Left ventricle myocardium inferior (tissue), 1 donor: ENCODE results near the gene IL3. TPM values are rescaled to one million over a fixed set of nuclear protein-coding genes. Genes with fewer than 3 reads are reported as not detected.

Experiments used
- DNase-seq: peaks from one replicate; pipeline ENCODE4 v3.0.0-alpha.2; 2020
- H3K27ac ChIP-seq: fragments of 200-600 bp; replicated peaks from 2 replicates; pipeline ENCODE4 v1.8.0; 2021
- H3K27me3 ChIP-seq: fragments of 200-600 bp; 2 replicates; pipeline ENCODE4 v1.8.0; 2021; ENCODE audit warnings: low read depth
- H3K36me3 ChIP-seq: fragments of 200-600 bp; 2 replicates; pipeline ENCODE4 v1.8.0; 2021
- H3K4me1 ChIP-seq: fragments of 200-600 bp; 2 replicates; pipeline ENCODE4 v1.8.0; 2021
- H3K4me3 ChIP-seq: fragments of 200-600 bp; 2 replicates; pipeline ENCODE4 v1.8.0; 2021; ENCODE audit warnings: mild to moderate bottlenecking, moderate library complexity
- H3K9me3 ChIP-seq: fragments of 200-600 bp; replicated peaks from 2 replicates; pipeline ENCODE4 v1.8.0; 2021
- intact Hi-C: fragments of 100-400 bp; cut with micrococcal nuclease; formaldehyde crosslinking; loops from one replicate; pipeline ENCODE4 v1.11.0; 2022
- total RNA-seq: library from RNA; stranded (reverse); fragmentation: NEBNext Ultra II Directional; extraction: Animal tissue kit (Norgen Biotek cat#: 25700); gene quantifications from one replicate; pipeline ENCODE4 v1.2.1, GENCODE V29; 2021
- TF ChIP-seq, protein P1 (sequence below): fragments of 200-600 bp; IDR thresholded peaks from 2 replicates; pipeline ENCODE4 v1.8.0; 2021; ENCODE audit warnings: antibody characterized with exemption, mild to moderate bottlenecking, borderline replicate concordance
- donor health status: DM: no; HTN: yes; CAD: no; lungs with severe emphysema.

Gene IL3
- total RNA-seq, 1 donor from 2014 or later = not detected

DNA sequence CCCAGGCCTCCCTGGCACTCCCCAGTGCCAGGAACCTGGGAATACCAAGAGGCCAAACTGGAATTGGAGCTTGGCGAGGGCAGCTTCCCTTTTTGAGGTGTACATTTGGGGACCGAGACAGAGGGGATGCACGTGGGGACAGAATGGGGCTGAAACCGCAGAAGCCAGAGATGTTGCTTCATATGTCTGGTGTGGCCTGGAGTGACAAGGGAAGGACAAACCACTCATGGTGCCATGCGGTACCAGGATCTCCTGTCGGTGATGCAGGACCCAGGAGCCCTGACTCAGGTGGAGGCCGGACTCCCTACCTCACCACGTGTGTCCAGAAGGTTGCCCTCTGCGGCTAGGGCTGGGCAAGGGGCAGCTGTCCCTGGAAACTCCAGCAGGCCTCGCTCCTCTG, 9.1 kb downstream of the IL3 start:
- intact Hi-C loops = no loop called here

DNA sequence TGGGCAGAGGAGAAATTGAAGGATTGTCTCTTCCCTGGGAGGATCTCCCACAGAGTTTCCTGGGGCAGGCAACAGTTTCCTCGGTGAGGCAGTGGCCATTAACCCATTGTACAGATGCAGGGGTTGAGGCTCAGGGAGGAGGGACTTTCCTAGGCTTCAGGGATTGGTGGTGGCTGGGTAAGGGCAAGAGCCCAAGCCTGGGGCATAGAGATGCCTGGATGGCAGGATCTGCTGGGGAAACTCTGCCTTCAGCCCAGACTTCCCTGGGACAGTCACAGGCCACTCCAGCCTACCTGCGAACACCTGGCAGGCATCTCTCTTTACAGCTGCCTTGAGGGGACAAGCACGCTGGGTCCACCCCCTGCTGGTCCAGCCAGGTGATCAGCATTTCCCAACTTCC, 9.5 kb downstream of the IL3 start:
- Histone ChIP-seq H3K27me3 (no peaks in the 10 kb centered on the region), H3K9me3 (no peaks in the 10 kb centered on the region), H3K27ac (no peak overlapping the region), H3K4me1 (peaks cover under 1% of the 10 kb centered on the region), H3K4me3 (no peak overlapping the region), H3K36me3 (no peaks in the 10 kb centered on the region)
- TF ChIP-seq, protein P1, sequence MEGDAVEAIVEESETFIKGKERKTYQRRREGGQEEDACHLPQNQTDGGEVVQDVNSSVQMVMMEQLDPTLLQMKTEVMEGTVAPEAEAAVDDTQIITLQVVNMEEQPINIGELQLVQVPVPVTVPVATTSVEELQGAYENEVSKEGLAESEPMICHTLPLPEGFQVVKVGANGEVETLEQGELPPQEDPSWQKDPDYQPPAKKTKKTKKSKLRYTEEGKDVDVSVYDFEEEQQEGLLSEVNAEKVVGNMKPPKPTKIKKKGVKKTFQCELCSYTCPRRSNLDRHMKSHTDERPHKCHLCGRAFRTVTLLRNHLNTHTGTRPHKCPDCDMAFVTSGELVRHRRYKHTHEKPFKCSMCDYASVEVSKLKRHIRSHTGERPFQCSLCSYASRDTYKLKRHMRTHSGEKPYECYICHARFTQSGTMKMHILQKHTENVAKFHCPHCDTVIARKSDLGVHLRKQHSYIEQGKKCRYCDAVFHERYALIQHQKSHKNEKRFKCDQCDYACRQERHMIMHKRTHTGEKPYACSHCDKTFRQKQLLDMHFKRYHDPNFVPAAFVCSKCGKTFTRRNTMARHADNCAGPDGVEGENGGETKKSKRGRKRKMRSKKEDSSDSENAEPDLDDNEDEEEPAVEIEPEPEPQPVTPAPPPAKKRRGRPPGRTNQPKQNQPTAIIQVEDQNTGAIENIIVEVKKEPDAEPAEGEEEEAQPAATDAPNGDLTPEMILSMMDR = no peak
- intact Hi-C loops = no loop called here
- no peak for DNase-seq

More for the DNA sequence above, 9.1 kb downstream of the IL3 start:
- no peaks in the 10 kb centered on the region for H3K27me3 ChIP-seq
- no peaks in the 10 kb centered on the region for H3K9me3 ChIP-seq
- no peak for DNase-seq
- H3K4me3 ChIP-seq = no peak overlapping the region
- H3K36me3 ChIP-seq = no peaks in the 10 kb centered on the region
- peaks cover 3% of the 10 kb centered on the region for H3K4me1 ChIP-seq
- TF ChIP-seq, protein P1 = no peak
- H3K27ac ChIP-seq = no peak overlapping the region

DNA sequence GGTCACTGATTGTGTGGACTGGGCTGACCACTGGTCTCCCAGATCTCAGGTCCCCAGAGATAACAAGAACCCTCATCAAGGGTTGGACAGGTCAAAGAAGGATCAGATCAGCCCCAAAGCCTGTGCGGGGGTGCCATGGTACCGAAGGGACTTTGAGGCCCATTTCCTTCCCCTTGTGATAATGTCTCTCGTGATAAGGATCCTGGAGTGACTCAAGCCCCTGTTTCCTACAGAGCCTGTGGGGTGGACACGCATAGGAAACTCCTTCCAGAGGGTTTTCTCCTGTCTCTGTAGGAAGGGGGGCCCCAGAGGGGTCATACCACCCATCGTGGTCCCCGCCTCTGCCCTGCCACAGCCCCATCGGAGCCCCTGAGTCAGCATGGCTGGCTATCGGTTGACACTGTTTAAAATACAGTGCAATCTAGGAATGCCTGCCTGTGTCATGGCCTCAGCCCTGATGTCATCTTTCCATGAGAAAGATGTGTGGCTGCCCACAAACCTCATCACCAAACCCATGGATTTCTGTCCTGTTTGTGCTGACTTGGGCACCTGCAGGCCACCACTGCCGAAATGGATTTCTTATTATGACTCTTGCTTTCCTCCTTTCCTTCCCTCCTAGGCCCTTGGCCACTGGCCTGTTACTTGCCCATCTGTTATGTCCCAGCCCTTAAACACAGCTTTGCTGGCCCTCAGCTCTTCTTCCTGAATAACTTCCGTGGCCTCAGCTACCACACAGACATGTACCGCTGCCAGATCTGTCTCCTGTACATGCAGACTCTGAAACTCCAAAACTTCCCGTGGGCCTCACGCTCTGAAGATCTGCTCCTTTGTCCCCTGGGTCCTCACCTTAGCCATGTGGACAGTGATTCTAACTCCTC, 10.2 kb downstream of the IL3 start:
- Histone ChIP-seq H3K36me3 (no peaks in the 10 kb centered on the region), H3K4me3 (no peak overlapping the region), H3K9me3 (no peaks in the 10 kb centered on the region), H3K4me1 (no peaks in the 10 kb centered on the region), H3K27ac (no peak overlapping the region), H3K27me3 (no peaks in the 10 kb centered on the region)
- DNase-seq = no peak
- intact Hi-C loops = no loop called here
- TF ChIP-seq, protein P1 = no peak

DNA sequence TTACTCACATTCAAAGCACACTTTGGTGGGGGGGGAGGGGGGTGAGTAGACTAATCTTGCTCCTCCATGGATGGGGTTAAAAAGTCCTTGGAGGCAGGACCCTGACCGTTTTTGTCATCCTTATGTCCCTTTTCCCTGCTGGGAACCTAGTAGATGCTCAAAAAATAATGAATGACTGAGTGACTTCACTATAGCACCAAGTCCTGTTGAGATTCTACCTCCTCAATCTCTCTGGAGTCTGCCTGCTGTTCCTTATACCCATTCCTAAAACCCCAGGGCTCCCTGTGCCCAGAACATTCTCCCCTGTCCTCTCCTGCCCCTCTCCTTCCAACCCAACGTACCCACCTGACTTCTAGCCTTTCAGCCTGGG, 10.9 kb downstream of the IL3 start:
- H3K27ac ChIP-seq = no peak overlapping the region
- TF ChIP-seq, protein P1 = no peak
- DNase-seq = no peak
- no peaks in the 10 kb centered on the region for H3K36me3 ChIP-seq
- intact Hi-C loops = no loop called here
- H3K4me1 ChIP-seq = no peaks in the 10 kb centered on the region
- no peaks in the 10 kb centered on the region for H3K27me3 ChIP-seq
- no peak overlapping the region for H3K4me3 ChIP-seq
- no peaks in the 10 kb centered on the region for H3K9me3 ChIP-seq

DNA sequence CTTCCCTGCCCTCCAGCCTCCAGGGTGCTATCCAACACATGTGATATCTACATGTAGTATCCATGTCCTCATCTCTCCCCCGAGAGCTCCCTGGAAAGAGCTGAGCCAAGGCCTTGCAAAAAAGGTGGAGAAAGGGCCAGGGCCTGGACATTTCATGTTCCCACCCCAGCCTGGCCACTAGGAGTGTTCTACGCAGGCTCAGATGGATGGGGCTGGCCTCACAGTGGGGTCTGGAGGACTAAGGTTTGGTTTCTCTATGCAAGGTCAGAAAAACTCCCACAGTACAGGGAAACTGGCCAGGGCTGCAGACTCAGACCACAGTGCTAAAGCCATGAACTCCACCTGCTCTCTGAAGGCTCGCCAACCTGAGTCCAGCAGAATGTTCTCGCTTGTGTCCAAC, 11.6 kb downstream of the IL3 start:
- Histone ChIP-seq H3K4me1 (no peaks in the 10 kb centered on the region), H3K27me3 (no peaks in the 10 kb centered on the region), H3K27ac (no peak overlapping the region), H3K36me3 (no peaks in the 10 kb centered on the region), H3K4me3 (no peak overlapping the region), H3K9me3 (no peaks in the 10 kb centered on the region)
- no peak for DNase-seq
- intact Hi-C loops = no loop called here
- TF ChIP-seq, protein P1 = no peak
